GM19463 (cell line): Measurements from ENCODE around the gene TYMP.

Experiments used
- ATAC-seq: cut with Tn5 transposase; IDR thresholded peaks from one replicate; pipeline ENCODE4 v1.9.1; 2021; ENCODE audit warnings: mild to moderate bottlenecking, moderate library complexity; ENCODE audit not compliant: unreplicated experiment

Gene TYMP

GRCh38 chr22:50563413-50564160, 33.8 kb upstream of the TYMP start:
- no peak for ATAC-seq

DNA sequence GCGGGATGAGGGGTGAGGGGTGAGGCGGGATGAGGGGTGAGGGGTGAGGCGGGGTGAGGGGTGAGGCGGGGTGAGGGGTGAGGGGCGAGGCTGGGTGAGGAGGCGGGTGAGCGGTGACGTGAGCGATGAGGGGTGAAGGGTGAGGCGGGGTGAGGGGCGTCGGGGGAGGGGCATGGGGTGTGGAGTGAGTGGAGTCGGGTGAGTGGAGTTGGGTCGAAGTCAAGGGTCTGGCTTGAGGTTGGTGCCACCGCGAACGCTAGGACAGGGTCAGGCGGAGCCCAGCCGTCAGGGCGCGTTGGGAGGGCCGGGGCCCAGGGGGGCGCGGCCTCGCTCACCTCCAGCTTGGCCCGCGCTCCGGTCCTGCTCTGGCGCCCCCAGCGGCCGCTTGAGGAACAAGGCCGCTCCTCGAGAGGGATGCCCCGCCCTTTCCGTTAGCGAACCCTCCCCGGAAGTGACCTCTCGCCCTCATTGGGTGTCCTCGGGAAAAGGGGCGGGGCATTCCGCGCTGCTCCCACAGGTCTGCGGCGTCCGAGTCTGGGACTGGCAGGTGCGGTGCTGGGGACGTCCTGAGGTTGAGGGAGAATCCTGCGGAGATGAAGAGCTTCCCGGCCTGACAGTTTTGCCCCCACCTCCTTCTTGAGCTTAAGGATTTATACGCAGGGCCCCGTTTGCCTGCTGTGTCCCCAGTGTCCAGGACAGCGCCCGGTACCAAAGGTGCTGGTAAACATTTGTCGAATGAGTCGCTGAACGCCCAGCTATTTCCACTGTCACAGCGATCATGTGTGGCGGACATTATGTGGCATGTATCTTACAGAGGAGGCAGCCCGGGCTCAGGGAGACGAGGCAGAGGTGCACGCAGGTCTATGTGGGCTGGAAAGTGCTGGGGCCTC, 33.0 kb upstream of the TYMP start, which contains the start of gene SYCE3:
SYCE3 (minus strand) TSS at position 397 of the 890 bp plus-strand sequence. CDS start 6,514 bp downstream, outside the sequence.
- ATAC-seq: peak; percentile 92

GRCh38 chr22:50561401-50562358, 31.9 kb upstream of the TYMP start:
- no peak for ATAC-seq

- ATAC-seq: no peak
Measured at GRCh38 chr22:50560034-50560433, 30.2 kb upstream of the TYMP start.

GRCh38 chr22:50556703-50557102, 26.9 kb upstream of the TYMP start:
- ATAC-seq: no peak

DNA sequence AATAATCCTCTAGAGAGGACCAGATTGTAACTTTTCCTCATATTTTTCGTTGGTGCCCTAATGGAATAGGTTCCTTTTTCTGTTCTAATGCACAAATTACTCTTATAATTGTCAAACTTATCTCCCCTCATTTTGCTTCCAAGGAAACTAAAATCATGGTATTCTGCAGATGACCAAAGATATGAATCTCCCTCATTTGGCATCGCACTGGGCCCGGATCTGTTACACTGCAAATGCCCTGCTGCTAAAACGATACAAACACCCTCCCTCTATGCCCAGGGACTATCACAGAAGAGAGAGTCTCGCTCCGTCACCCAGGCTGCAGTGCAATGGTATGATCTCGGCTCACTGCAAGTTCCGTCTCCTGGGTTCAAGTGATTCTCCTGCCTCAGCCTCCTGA, 23.5 kb upstream of the TYMP start:
- no peak for ATAC-seq

GRCh38 chr22:50551160-50551752, 21.4 kb upstream of the TYMP start:
- no peak for ATAC-seq

GRCh38 chr22:50550395-50550794, 20.6 kb upstream of the TYMP start:
- no peak for ATAC-seq

DNA sequence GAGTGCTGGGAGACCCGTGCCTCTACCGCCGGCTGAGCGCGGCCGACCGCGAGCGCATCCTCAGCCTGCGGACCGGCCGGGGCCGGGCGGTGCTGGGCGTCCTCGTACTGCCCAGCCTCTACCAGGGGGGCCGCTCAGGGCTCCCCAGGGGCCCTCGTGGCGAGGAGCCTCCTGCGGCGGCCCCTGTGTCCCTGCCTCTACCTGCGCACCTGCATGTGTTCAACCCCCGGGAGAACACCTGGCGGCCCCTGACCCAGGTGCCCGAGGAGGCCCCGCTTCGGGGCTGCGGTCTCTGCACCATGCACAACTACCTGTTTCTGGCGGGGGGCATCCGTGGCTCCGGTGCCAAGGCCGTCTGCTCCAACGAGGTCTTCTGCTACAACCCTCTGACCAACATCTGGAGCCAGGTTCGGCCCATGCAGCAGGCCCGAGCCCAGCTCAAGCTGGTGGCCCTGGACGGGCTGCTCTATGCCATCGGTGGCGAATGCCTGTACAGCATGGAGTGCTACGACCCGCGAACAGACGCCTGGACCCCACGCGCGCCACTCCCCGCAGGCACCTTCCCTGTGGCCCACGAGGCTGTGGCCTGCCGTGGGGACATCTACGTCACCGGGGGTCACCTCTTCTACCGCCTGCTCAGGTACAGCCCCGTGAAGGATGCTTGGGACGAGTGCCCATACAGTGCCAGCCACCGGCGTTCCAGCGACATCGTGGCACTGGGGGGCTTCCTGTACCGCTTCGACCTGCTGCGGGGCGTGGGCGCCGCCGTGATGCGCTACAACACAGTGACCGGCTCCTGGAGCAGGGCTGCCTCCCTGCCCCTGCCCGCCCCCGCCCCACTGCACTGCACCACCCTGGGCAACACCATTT, 19.3 kb upstream of the TYMP start:
- no peak for ATAC-seq

DNA sequence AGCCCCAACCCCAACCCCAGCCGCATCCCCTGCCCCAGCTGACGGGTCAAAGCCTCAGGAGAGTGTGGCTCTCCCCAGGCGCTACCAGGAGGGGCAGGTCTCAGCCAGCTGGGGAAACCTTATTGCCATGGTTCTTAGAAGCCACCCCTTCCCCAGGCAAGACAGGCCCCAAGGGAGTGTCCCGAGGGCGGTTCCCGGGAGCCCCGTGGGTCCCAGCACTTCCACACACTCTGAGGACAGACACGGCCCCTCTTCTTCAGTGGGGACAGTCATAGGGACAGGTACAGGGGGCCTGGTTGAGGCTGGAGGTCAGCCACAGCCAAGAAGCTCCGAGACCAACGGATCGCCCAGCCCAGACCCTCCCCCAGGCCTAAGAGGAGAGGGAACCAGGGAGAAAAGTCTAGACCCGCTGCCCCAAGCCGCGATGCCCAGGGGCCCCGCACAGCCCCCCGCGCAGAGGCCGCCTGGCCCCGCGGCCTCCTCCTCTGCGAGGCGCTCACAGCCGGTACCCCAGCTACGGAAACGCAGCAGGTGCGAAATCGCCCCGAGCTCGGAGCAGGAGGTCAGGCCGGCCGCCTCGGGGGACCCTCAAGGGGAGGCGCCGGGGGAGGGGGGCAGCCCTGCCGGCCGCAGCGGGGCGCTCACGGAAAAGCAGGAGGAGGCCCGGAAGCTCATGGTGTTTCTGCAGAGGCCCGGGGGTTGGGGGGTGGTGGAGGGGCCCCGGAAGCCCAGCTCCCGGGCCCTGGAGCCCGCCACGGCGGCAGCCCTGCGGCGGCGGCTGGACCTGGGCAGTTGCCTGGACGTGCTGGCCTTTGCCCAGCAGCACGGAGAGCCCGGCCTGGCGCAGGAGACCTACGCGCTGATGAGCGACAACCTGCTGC, 18.5 kb upstream of the TYMP start:
- no peak for ATAC-seq

DNA sequence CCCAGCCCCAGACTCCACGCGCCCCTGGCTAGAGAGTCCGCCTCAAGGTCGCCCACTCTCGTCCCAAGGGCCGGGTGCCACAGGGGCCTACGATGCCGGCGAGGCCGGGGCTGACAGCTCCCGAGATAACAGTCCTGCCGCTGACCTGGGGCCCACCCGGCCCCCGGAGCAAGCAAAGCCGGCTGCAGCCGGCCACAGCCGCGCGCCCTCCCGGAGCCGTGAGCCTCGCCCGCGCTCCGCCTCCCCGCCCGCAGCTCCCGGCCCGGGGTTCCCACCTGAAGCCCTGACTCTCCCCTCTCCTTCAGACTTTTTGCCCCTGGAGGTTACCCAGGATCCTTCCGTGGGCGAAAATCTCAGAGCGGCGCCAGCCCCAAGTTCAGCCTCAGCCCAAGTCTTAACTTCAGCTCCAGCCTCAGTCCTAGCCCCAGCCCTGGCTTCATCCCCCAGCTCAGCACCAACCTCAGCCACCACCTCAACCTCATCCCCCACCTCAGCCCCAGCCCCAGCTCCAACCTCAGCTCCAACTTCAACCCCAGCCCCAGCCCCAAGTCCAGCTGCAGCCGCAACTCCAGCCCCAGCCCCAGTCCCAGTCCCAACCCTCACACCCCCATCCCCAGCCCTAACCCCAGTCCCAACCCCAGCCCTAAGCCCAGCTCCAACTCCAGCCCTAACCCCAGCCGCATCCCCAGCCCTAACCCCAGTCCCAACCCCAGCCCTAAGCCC, 17.6 kb upstream of the TYMP start:
- ATAC-seq: no peak

DNA sequence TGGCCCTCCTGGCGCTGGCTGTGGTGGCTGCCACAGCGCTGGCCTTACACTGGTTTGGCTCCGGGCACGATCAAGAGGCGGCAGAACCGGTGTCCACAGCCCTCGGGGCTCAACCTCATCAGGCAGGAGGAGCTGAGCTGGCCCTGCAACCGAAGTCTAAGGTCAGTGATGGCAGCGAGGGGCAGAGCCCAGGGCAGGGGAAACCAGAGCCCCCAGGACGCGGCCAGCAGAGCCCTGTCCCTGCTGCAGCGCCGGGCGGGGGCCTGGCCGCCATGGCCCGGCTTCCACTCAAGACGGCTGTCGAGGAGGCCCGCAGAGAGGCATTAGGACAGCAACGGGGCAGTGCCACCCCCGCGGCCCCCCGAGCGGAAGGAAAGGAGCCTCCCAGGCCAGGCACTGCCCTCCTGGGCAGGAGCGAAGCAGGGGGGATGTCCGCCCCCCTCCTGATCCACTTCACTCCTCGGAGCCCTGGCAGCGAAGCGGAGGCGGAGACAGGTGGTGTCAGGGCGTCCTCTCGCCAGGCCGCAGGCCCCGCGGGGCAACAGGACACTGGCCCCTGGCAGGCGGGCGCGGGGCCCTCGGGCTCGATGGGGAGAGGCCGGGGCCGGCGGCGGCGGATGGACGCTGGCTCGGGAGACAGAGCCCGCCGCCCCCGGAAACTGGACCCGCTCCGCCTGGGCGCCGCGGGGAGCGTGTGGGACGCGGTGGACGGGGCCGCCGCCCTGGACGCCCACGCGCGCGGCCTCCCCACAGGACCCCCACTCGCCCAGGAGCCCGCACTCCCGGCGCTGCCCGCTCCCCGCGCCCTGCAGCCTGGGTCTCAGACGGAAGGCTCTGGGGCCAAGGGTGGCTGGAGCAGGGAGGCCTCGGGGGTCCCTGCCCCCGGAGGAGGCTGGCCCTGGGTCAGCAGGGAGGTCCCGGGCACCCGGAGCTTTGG, 16.8 kb upstream of the TYMP start:
- ATAC-seq: no peak

- ATAC-seq: no peak
Measured at GRCh38 chr22:50545522-50546325, 15.9 kb upstream of the TYMP start, which contains the start of gene KLHDC7B. TSS of gene KLHDC7B (plus strand) at chr22:50545899. CDS start at chr22:50546244, 345 bp downstream.

- ATAC-seq: no peak
Measured at GRCh38 chr22:50544746-50545253, 15.0 kb upstream of the TYMP start.

GRCh38 chr22:50544078-50544745, 14.4 kb upstream of the TYMP start:
- ATAC-seq: no peak
